Calu3 (cell line): ENCODE results near the gene OMP. TPM values are rescaled to one million over a fixed set of nuclear protein-coding genes. Genes with fewer than 3 reads are reported as not detected.

Experiments
- BruUV-seq: library from RNA; stranded (reverse); fragments of 400-500 nt; replicated peaks from 2 replicates; lab custom pipeline; 2021; lab: Mats Ljungman, UMichigan
- CTCF ChIA-PET: fragments of 300-600 bp; sonication (Branson Sonifier 250); formaldehyde crosslinking; loops from one replicate; lab custom pipeline; 2022; ENCODE audit warnings: antibody characterized with exemption; lab: Charles Lee
- DNase-seq: peaks from one replicate; pipeline ENCODE4 v3.0.0; 2022
- H3K27ac Mint-ChIP-seq: one replicate; pipeline ENCODE4 v1.8.0; 2022; ENCODE audit warnings: mixed read lengths; ENCODE audit not compliant: unreplicated experiment
- H3K27me3 Mint-ChIP-seq: one replicate; pipeline ENCODE4 v1.8.0; 2022; ENCODE audit warnings: mixed read lengths; ENCODE audit not compliant: unreplicated experiment
- H3K36me3 Mint-ChIP-seq: one replicate; pipeline ENCODE4 v1.8.0; 2022; ENCODE audit warnings: mild to moderate bottlenecking, moderate library complexity, mixed read lengths; ENCODE audit not compliant: insufficient read depth, unreplicated experiment
- H3K4me1 Mint-ChIP-seq: one replicate; pipeline ENCODE4 v1.8.0; 2022; ENCODE audit warnings: mild to moderate bottlenecking, low read depth, mixed read lengths; ENCODE audit not compliant: unreplicated experiment
- H3K4me3 Mint-ChIP-seq: one replicate; pipeline ENCODE4 v1.8.0; 2022; ENCODE audit warnings: mild to moderate bottlenecking, low read depth, moderate library complexity, mixed read lengths; ENCODE audit not compliant: unreplicated experiment
- H3K9me3 Mint-ChIP-seq: one replicate; pipeline ENCODE4 v1.8.0; 2022; ENCODE audit warnings: low read depth, mixed read lengths; ENCODE audit not compliant: unreplicated experiment
- intact Hi-C: fragments of 100-400 bp; cut with micrococcal nuclease; formaldehyde crosslinking; loops from one replicate; pipeline ENCODE4 v1.10.0; 2022; ENCODE audit not compliant: unreplicated experiment
- total RNA-seq: library from RNA; stranded (reverse); gene quantifications from 2 replicates; pipeline ENCODE4 v1.2.3, GENCODE V29; 2022
- TF ChIP-seq, protein P1 (sequence below): fragments of 200-600 bp; IDR thresholded peaks from one replicate; pipeline ENCODE4 v1.8.0; 2022; ENCODE audit warnings: antibody characterized with exemption; ENCODE audit not compliant: unreplicated experiment

Gene OMP
- total RNA-seq, 1 experiment from 2014 or later, result 1.1 TPM

DNA sequence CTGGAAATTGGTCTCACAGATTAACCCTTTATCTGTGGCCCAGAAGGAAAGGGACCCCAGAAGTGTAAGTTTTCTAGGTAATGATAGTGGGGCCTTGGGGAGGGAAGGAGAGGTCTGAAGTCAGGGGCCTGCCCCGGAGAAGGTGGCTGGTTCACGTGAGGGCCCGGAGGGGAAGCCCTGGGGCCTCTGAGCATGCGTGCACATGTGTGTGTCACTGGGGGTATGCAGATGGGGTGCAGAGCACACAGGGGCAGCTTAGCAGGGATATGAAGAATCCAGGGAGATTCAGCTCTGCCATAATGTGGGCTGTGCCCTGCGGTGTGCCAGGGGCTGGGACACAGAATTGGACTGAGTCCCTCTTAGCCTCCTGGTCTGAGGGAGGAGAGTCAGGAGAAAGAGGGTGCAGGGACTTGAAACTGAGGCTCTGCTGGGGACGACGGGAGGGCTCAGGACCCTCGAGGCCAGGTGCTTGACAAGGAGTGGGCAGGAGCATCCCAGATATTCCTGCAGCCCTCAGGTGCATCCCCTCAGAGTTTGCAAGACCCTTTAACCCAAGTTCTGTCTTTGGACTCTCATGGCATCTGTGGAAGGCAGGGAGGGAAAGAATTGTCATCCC is 40.9 kb downstream of the OMP start:
- BruUV-seq, result no TSS peak
- H3K9me3 Mint-ChIP-seq, result no peaks in the 10 kb centered on the region
- peaks cover 40% of the 10 kb centered on the region for H3K27me3 Mint-ChIP-seq

DNA sequence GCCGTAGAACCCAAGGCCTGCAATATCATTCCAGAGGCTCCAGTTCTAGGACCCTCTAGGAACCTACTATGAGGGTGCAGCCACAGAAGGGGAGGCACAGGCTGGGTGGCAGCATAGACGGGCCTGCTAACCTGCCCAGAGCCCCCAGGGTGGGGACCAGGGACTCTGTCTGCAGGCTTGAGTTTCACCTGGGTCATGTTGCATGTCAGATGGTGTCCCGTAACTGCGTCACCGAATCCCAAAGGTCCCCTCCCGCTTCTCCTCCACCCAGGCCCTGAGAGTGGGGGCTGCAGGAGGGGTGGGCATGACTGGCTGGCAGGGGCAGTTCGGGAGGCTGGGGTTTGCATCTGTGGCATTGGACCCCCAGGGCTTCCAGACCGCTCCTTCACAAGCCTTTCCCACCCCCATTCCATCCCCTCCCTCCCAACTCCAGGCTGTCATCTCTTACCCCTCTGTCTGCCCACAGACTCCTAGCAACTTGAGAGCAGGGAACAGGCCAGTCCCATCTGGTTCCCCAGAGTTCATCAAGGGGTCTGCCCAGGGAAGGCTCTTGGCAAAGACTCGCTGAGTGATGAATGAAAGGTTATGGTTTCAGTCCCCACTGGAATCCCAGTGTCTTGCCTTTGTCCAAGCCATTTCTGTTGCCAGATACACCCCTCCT is 41.7 kb downstream of the OMP start:
- H3K9me3 Mint-ChIP-seq, result no peaks in the 10 kb centered on the region
- CTCF ChIA-PET, result interaction anchor here (0.6 to 1.0 kb wide), 2 partner anchors 17 to 246 kb away, joined by 3 read pairs; no protein-coding TSS in a partner anchor
- no peak overlapping the region for H3K27ac Mint-ChIP-seq
- no peaks in the 10 kb centered on the region for H3K36me3 Mint-ChIP-seq
- intact Hi-C loops, result no loop called here
- H3K4me1 Mint-ChIP-seq, result peaks cover 6% of the 10 kb centered on the region
- peaks cover 40% of the 10 kb centered on the region for H3K27me3 Mint-ChIP-seq
- DNase-seq, result no peak
- H3K4me3 Mint-ChIP-seq, result no peak overlapping the region
- TF ChIP-seq, protein P1, sequence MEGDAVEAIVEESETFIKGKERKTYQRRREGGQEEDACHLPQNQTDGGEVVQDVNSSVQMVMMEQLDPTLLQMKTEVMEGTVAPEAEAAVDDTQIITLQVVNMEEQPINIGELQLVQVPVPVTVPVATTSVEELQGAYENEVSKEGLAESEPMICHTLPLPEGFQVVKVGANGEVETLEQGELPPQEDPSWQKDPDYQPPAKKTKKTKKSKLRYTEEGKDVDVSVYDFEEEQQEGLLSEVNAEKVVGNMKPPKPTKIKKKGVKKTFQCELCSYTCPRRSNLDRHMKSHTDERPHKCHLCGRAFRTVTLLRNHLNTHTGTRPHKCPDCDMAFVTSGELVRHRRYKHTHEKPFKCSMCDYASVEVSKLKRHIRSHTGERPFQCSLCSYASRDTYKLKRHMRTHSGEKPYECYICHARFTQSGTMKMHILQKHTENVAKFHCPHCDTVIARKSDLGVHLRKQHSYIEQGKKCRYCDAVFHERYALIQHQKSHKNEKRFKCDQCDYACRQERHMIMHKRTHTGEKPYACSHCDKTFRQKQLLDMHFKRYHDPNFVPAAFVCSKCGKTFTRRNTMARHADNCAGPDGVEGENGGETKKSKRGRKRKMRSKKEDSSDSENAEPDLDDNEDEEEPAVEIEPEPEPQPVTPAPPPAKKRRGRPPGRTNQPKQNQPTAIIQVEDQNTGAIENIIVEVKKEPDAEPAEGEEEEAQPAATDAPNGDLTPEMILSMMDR, result no peak
- BruUV-seq, result no TSS peak

More for the DNA sequence above, 40.9 kb downstream of the OMP start:
- CTCF ChIA-PET, result interaction anchor here (1.3 kb wide), 1 partner anchor 16 kb away, joined by 3 read pairs; no protein-coding TSS in a partner anchor
- no peak overlapping the region for H3K27ac Mint-ChIP-seq
- TF ChIP-seq, protein P1, result no peak
- no peak for DNase-seq
- intact Hi-C loops, result no loop called here
- H3K4me1 Mint-ChIP-seq, result peaks cover 6% of the 10 kb centered on the region
- H3K36me3 Mint-ChIP-seq, result no peaks in the 10 kb centered on the region
- no peak overlapping the region for H3K4me3 Mint-ChIP-seq

DNA sequence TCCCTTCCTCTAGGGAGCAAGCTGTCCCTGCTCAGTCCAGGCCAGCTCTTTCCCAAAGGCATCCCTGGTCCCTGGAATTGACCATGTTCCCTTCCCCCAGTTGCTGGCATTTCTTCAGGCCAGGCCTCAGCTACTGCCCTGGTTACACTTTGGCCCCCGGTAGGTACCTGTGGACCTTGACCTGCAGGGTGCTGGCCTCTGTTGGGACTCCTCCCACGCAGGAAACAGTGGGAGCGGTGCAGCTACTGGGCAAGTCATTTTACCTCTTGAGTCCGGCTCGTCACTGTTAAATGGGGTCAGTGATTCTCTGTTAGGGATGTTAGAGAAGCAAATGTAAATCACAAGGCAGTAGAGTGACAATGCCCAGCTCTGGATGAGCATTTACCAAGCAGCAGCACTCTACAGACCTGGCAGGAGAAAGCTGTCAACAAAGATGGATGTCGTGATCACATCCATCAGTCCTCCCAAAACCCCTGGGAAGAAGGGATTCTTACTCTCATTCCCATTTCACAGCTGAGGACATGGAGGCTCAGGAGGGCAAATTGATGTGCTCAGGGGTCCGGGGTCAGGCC is 42.3 kb downstream of the OMP start:
- H3K4me1 Mint-ChIP-seq, result peaks cover 6% of the 10 kb centered on the region
- DNase-seq, result no peak
- intact Hi-C loops, result no loop called here
- TF ChIP-seq, protein P1, result no peak
- H3K27me3 Mint-ChIP-seq, result peaks cover 40% of the 10 kb centered on the region
- no TSS peak for BruUV-seq
- H3K36me3 Mint-ChIP-seq, result no peaks in the 10 kb centered on the region
- no peak overlapping the region for H3K27ac Mint-ChIP-seq
- CTCF ChIA-PET, result interaction anchor here (1.0 kb wide), 1 partner anchor 18 kb away, joined by 3 read pairs; no protein-coding TSS in a partner anchor
- no peak overlapping the region for H3K4me3 Mint-ChIP-seq
- no peaks in the 10 kb centered on the region for H3K9me3 Mint-ChIP-seq

DNA sequence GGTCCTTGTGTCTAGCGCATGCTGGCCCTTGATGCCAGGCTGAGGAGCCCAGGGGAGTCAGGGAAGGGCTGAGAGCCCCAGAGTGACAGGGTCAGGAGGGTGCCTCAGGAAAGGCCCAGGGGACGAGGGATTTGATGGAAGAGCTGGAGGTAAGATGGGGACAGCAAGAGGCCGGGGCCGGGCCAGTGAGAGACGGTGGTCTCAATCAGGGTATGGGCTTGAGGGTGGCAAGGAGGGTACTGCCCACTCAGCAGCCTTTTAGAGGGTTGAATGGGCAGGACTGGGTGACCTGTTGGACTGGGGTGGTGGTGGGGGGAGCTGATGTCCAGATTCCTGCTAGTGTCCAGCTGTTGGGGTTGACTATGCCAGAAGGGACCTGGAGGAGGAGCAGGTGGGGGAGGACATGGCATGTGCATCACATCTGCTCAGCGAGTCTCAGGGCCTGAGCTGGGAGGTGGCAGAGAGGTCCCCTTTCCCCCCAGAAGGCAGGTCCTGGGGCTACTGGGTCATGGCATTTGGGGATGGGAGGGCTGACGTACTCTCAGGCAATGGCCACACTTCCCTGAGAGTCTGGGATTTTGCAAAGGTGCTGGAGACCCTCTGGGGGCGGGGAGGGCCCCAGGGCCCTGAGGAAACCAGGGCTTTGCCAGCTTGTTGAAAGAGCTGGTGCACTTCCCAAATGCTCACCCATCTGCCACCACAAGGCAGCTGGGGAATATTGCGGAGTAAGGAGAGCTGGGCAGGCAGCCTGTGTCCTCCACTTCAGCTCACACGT is 43.8 kb downstream of the OMP start:
- Mint-ChIP-seq H3K27me3 (peaks cover 51% of the 10 kb centered on the region), H3K36me3 (no peaks in the 10 kb centered on the region), H3K4me1 (peaks cover 6% of the 10 kb centered on the region), H3K4me3 (no peak overlapping the region), H3K27ac (no peak overlapping the region), H3K9me3 (no peaks in the 10 kb centered on the region)
- intact Hi-C loops, result no loop called here
- DNase-seq, result no peak
- CTCF ChIA-PET, result interaction anchor here (0.9 kb wide), 1 partner anchor 9 kb away, joined by 3 read pairs; no protein-coding TSS in a partner anchor
- TF ChIP-seq, protein P1, result no peak
- no TSS peak for BruUV-seq
